Loucy (cell line): ENCODE data around the gene MTMR12.

Experiments
- H2AFZ ChIP-seq: fragments of 200-600 bp; sonication (generic); 2 replicates; pipeline ENCODE4 v1.6.0; 2016; ENCODE audit warnings: antibody characterized with exemption, mild to moderate bottlenecking, low read length, moderate library complexity
- H3F3A ChIP-seq: fragments of 200-600 bp; 2 replicates; pipeline ENCODE4 v1.6.0; 2016; ENCODE audit warnings: antibody characterized with exemption, low read depth, mild to moderate bottlenecking
- H3K27me3 ChIP-seq: fragments of 200-600 bp; sonication (generic); 2 replicates; pipeline ENCODE4 v1.6.1; 2014; ENCODE audit warnings: low read length, mild to moderate bottlenecking; ENCODE audit not compliant: insufficient read depth, poor library complexity, severe bottlenecking
- H3K36me3 ChIP-seq: fragments of 200-600 bp; sonication (generic); 2 replicates; pipeline ENCODE4 v1.6.1; 2016; ENCODE audit warnings: low read length; ENCODE audit not compliant: insufficient read depth
- H3K4me1 ChIP-seq: fragments of 200-600 bp; sonication (generic); 2 replicates; pipeline ENCODE4 v1.5.1; 2014; ENCODE audit warnings: low read length, mild to moderate bottlenecking; ENCODE audit not compliant: insufficient read depth, poor library complexity, severe bottlenecking
- H3K4me2 ChIP-seq: fragments of 200-600 bp; sonication (generic); 2 replicates; pipeline ENCODE4 v1.6.0; 2014; ENCODE audit warnings: antibody characterized with exemption, low read length, low read depth, mild to moderate bottlenecking; ENCODE audit not compliant: poor library complexity, severe bottlenecking
- H3K4me3 ChIP-seq: fragments of 200-600 bp; sonication (generic); 2 replicates; pipeline ENCODE4 v1.5.1; 2014; ENCODE audit warnings: low read length, mild to moderate bottlenecking, mixed read lengths; ENCODE audit not compliant: poor library complexity, severe bottlenecking
- H3K79me2 ChIP-seq: fragments of 200-600 bp; sonication (generic); 2 replicates; pipeline ENCODE4 v1.6.1; 2014; ENCODE audit warnings: low read length; ENCODE audit not compliant: insufficient read depth
- H3K9ac ChIP-seq: fragments of 200-600 bp; sonication (generic); 2 replicates; pipeline ENCODE4 v1.6.0; 2014; ENCODE audit warnings: mild to moderate bottlenecking, low read depth, low read length, moderate library complexity; ENCODE audit not compliant: poor library complexity, severe bottlenecking
- H3K9me2 ChIP-seq: fragments of 200-600 bp; sonication (generic); replicated peaks from 2 replicates; pipeline ENCODE4 v1.6.1; 2016; ENCODE audit warnings: low read depth, low read length, mixed read lengths
- H3K9me3 ChIP-seq: fragments of 200-600 bp; sonication (generic); 2 replicates; pipeline ENCODE4 v1.6.1; 2014; ENCODE audit warnings: mild to moderate bottlenecking, antibody characterized with exemption, low read length, low read depth; ENCODE audit not compliant: insufficient read depth
- H4K20me1 ChIP-seq: fragments of 200-600 bp; sonication (generic); 2 replicates; pipeline ENCODE4 v1.6.0; 2014; ENCODE audit warnings: antibody characterized with exemption, low read length, mild to moderate bottlenecking; ENCODE audit not compliant: insufficient read depth, poor library complexity, severe bottlenecking
- EZH2phosphoT487 ChIP-seq: fragments of 200-600 bp; IDR thresholded peaks from 2 replicates; pipeline ENCODE4 v1.6.1; 2018; ENCODE audit warnings: antibody characterized with exemption, mild to moderate bottlenecking, moderate library complexity, borderline replicate concordance
- TF ChIP-seq, protein P1 (sequence below): fragments of 200-600 bp; sonication (generic); conservative IDR thresholded peaks from 2 replicates; pipeline ENCODE4 v1.5.1; 2014; ENCODE audit warnings: mild to moderate bottlenecking, antibody characterized with exemption, low read length

MTMR12 gene

DNA sequence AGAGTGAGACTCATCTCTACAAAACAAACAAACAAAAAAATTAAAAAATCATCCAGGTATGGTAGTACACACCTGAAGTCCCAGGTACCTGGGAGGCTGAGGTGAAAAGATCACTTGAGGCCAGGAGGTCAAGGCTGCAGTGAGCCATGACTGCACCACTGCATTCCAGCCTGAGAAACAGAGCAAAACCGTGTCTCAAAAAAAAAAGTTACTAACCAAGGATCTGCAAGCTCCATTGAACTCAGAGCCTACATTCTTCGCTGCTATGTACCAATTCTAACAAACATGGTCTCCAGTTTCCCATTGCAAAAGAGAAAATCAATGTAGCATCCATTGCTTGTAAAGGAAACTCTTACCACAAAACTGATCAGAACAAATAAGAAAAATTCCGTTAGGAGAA is 33.5 kb downstream of the MTMR12 start:
- H3K9ac ChIP-seq, result no peak overlapping the region

DNA sequence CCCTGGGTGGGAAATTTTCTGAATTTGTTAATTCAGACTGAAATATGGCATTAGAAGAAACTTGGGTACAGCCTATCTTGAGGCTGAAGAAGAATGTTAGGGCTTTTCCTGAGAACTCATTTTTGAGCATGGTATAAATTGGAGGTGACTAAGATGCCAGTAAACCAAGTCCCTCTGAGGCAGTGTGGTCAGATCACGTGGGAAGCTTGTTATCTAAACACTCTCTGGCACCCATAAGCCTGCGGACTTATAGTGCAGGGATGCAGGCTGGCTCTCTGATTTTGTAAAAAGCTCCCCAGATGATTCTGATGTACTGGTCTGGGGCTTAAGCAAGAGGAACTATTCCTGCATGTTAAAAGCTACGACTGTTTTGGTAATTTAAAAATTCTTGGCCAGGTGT is 34.3 kb downstream of the MTMR12 start:
- Histone ChIP-seq H3K4me1 (peaks cover 9% of the 10 kb centered on the region), H3K9ac (no peak overlapping the region), H3K9me2 (no peaks in the 10 kb centered on the region), H2AFZ (no peak overlapping the region), H3F3A (no peaks in the 10 kb centered on the region), H3K9me3 (no peaks in the 10 kb centered on the region), H3K27me3 (no peaks in the 10 kb centered on the region), H4K20me1 (no peaks in the 10 kb centered on the region), H3K36me3 (peaks cover 14% of the 10 kb centered on the region; the same call in 1 of the 2 replicates), H3K79me2 (no peaks in the 10 kb centered on the region), H3K4me2 (no peak overlapping the region), H3K4me3 (no peak overlapping the region)
- no peak for TF ChIP-seq EZH2phosphoT487
- TF ChIP-seq, protein P1, sequence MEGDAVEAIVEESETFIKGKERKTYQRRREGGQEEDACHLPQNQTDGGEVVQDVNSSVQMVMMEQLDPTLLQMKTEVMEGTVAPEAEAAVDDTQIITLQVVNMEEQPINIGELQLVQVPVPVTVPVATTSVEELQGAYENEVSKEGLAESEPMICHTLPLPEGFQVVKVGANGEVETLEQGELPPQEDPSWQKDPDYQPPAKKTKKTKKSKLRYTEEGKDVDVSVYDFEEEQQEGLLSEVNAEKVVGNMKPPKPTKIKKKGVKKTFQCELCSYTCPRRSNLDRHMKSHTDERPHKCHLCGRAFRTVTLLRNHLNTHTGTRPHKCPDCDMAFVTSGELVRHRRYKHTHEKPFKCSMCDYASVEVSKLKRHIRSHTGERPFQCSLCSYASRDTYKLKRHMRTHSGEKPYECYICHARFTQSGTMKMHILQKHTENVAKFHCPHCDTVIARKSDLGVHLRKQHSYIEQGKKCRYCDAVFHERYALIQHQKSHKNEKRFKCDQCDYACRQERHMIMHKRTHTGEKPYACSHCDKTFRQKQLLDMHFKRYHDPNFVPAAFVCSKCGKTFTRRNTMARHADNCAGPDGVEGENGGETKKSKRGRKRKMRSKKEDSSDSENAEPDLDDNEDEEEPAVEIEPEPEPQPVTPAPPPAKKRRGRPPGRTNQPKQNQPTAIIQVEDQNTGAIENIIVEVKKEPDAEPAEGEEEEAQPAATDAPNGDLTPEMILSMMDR, result no peak

More for the DNA sequence above, 33.5 kb downstream of the MTMR12 start:
- no peaks in the 10 kb centered on the region for H3K79me2 ChIP-seq
- peaks cover 6% of the 10 kb centered on the region; the same call in 1 of the 2 replicates for H3K36me3 ChIP-seq
- H3F3A ChIP-seq, result no peaks in the 10 kb centered on the region
- H4K20me1 ChIP-seq, result no peaks in the 10 kb centered on the region
- no peaks in the 10 kb centered on the region for H3K9me2 ChIP-seq
- peaks cover 9% of the 10 kb centered on the region for H3K4me1 ChIP-seq
- TF ChIP-seq, protein P1, result no peak
- no peak for TF ChIP-seq EZH2phosphoT487
- no peaks in the 10 kb centered on the region for H3K9me3 ChIP-seq
- H3K4me3 ChIP-seq, result no peak overlapping the region
- H2AFZ ChIP-seq, result no peak overlapping the region
- no peaks in the 10 kb centered on the region for H3K27me3 ChIP-seq
- H3K4me2 ChIP-seq, result no peak overlapping the region

DNA sequence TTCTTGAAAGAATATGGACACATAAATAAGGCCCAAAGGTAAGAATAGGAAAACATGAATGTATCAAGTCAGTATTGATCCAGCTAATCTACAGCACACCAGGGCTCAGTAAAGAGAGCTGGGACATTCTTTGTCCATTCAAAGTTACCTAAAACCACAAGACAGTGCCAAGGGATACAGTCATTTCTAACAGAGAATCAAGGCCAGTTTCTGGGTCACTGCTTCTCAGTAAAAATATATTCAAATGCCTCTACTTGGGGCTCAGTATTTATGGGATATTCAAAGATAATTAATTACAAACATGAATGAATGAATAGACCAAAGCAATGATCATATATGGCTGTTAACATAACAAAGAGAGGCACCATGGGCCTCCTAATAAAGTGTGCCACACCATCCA is 34.9 kb downstream of the MTMR12 start:
- Histone ChIP-seq H3K36me3 (peaks cover 20% of the 10 kb centered on the region; the same call in 1 of the 2 replicates), H3K9ac (no peak overlapping the region), H3K9me2 (no peaks in the 10 kb centered on the region), H3K4me1 (peaks cover 9% of the 10 kb centered on the region), H4K20me1 (no peaks in the 10 kb centered on the region), H3K4me3 (no peak overlapping the region), H3K27me3 (no peaks in the 10 kb centered on the region), H2AFZ (no peak overlapping the region; the same call in 1 of the 2 replicates), H3K4me2 (no peak overlapping the region), H3K79me2 (no peaks in the 10 kb centered on the region), H3K9me3 (no peaks in the 10 kb centered on the region), H3F3A (no peaks in the 10 kb centered on the region)
- TF ChIP-seq, protein P1, result no peak
- TF ChIP-seq EZH2phosphoT487, result no peak
